ENCODE data around the gene FBLN1.

The FBLN1 gene

GRCh38 chr22:45579806-45580725 lies 77.4 kb downstream of the FBLN1 start:
- Histone ChIP-seq H3K4me1 (ENCODE audit: control insufficient read depth in 1 of 2, insufficient read depth in 1 of 2, low read depth in 1 of 2, low read length in 1 of 2) (peaks cover 8 to 10% of the 10 kb centered on the region in 2 experiments), H3K36me3 (no peaks in the 10 kb centered on the region), H3K4me3 (ENCODE audit: low read depth in 1 of 2, low read length in 1 of 2) (no peak overlapping the region), H3K27me3 (peaks cover 20% of the 10 kb centered on the region), H3K9me3 (no peaks in the 10 kb centered on the region), H3K27ac (no peak overlapping the region)
- no peak for TF ChIP-seq CTCF (IDR thresholded peaks at IDR 0.05)

GRCh38 chr22:45580726-45581381 lies 78.2 kb downstream of the FBLN1 start:
- H3K4me3 ChIP-seq (ENCODE audit: low read depth in 1 of 2, low read length in 1 of 2), result no peak overlapping the region
- peaks cover 20% of the 10 kb centered on the region for H3K27me3 ChIP-seq
- H3K27ac ChIP-seq, result no peak overlapping the region
- H3K36me3 ChIP-seq, result no peaks in the 10 kb centered on the region
- H3K9me3 ChIP-seq, result no peaks in the 10 kb centered on the region
- H3K4me1 ChIP-seq (ENCODE audit: control insufficient read depth in 1 of 2, insufficient read depth in 1 of 2, low read depth in 1 of 2, low read length in 1 of 2), result peaks cover 8 to 10% of the 10 kb centered on the region in 2 experiments
- no peak for TF ChIP-seq CTCF (IDR thresholded peaks at IDR 0.05)

GRCh38 chr22:45581549-45582080 lies 78.9 kb downstream of the FBLN1 start:
- Histone ChIP-seq H3K4me1 (ENCODE audit: control insufficient read depth in 1 of 2, insufficient read depth in 1 of 2, low read depth in 1 of 2, low read length in 1 of 2) (peaks cover 8 to 10% of the 10 kb centered on the region in 2 experiments), H3K27ac (no peak overlapping the region), H3K4me3 (ENCODE audit: low read depth in 1 of 2, low read length in 1 of 2) (no peak overlapping the region), H3K9me3 (no peaks in the 10 kb centered on the region), H3K36me3 (no peaks in the 10 kb centered on the region), H3K27me3 (peaks cover 20% of the 10 kb centered on the region)
- TF ChIP-seq CTCF (IDR thresholded peaks at IDR 0.05), result no peak

GRCh38 chr22:45582236-45582954 lies 79.7 kb downstream of the FBLN1 start:
- Histone ChIP-seq H3K27ac (no peak overlapping the region), H3K4me1 (ENCODE audit: control insufficient read depth in 1 of 2, insufficient read depth in 1 of 2, low read depth in 1 of 2, low read length in 1 of 2) (peaks cover 8 to 10% of the 10 kb centered on the region in 2 experiments), H3K9me3 (no peaks in the 10 kb centered on the region), H3K27me3 (peaks cover 12% of the 10 kb centered on the region), H3K36me3 (no peaks in the 10 kb centered on the region), H3K4me3 (ENCODE audit: low read depth in 1 of 2, low read length in 1 of 2) (no peak overlapping the region)
- no peak for TF ChIP-seq CTCF (IDR thresholded peaks at IDR 0.05)

GRCh38 chr22:45582955-45583320 lies 80.3 kb downstream of the FBLN1 start:
- Histone ChIP-seq H3K9me3 (no peaks in the 10 kb centered on the region), H3K27me3 (peaks cover 7% of the 10 kb centered on the region), H3K4me1 (ENCODE audit: control insufficient read depth in 1 of 2, insufficient read depth in 1 of 2, low read depth in 1 of 2, low read length in 1 of 2) (peaks cover 8 to 10% of the 10 kb centered on the region in 2 experiments), H3K27ac (no peak overlapping the region), H3K36me3 (no peaks in the 10 kb centered on the region), H3K4me3 (ENCODE audit: low read depth in 1 of 2, low read length in 1 of 2) (no peak overlapping the region)
- TF ChIP-seq CTCF (IDR thresholded peaks at IDR 0.05), result no peak

Measured in neutrophil (primary cell).